HepG2 (cell line): ENCODE data around the gene CYTH1. TPM values are rescaled to one million over a fixed set of nuclear protein-coding genes. Genes with fewer than 3 reads are reported as not detected.

ENCODE experiments used
- ADNP ChIP-seq: sonication (generic); formaldehyde crosslinking; IDR thresholded peaks from 2 replicates; pipeline ENCODE4 v1.4.0; 2020; ENCODE audit warnings: missing genetic modification reagents
- BCL6 ChIP-seq: IDR thresholded peaks from 2 replicates; pipeline ENCODE4 v1.6.1; 2016; ENCODE audit warnings: missing genetic modification reagents, missing compliant biosample characterization
- FOXO1 ChIP-seq: sonication (generic); formaldehyde crosslinking; IDR thresholded peaks from 2 replicates; pipeline ENCODE4 v1.4.0; 2020; ENCODE audit warnings: missing genetic modification reagents
- MIER3 ChIP-seq: IDR thresholded peaks from 2 replicates; pipeline ENCODE4 v1.6.1; 2016; ENCODE audit warnings: missing compliant biosample characterization, borderline replicate concordance
- NFAT5 ChIP-seq: sonication (generic); formaldehyde crosslinking; IDR thresholded peaks from 2 replicates; pipeline ENCODE4 v1.4.0; 2020; ENCODE audit warnings: missing genetic modification reagents
- PBX3 ChIP-seq: sonication (generic); formaldehyde crosslinking; IDR thresholded peaks from 2 replicates; pipeline ENCODE4 v1.8.1; 2023; ENCODE audit warnings: missing genetic modification reagents, inconsistent platforms, borderline replicate concordance
- PRDM15 ChIP-seq: sonication (generic); formaldehyde crosslinking; IDR thresholded peaks from 2 replicates; pipeline ENCODE4 v1.4.0; 2020; ENCODE audit warnings: missing genetic modification reagents
- RXRA ChIP-seq: sonication (generic); formaldehyde crosslinking; IDR thresholded peaks from 2 replicates; pipeline ENCODE4 v1.5.1; 2020; ENCODE audit warnings: missing genetic modification reagents
- SKI ChIP-seq: fragments of 450-650 bp; IDR thresholded peaks from one replicate; pipeline ENCODE4 v1.6.1; 2018; ENCODE audit warnings: mild to moderate bottlenecking; ENCODE audit not compliant: partially characterized antibody
- THAP9 ChIP-seq: sonication (generic); formaldehyde crosslinking; IDR thresholded peaks from 2 replicates; pipeline ENCODE4; 2020; ENCODE audit warnings: missing genetic modification reagents, mild to moderate bottlenecking, borderline replicate concordance
- THRA ChIP-seq: sonication (generic); formaldehyde crosslinking; IDR thresholded peaks from 2 replicates; pipeline ENCODE4 v1.4.0; 2020; ENCODE audit warnings: missing genetic modification reagents, borderline replicate concordance
- ZNF775 ChIP-seq: sonication (generic); formaldehyde crosslinking; IDR thresholded peaks from 2 replicates; pipeline ENCODE4 v1.4.0; 2020; ENCODE audit warnings: missing genetic modification reagents, mild to moderate bottlenecking, moderate library complexity, borderline replicate concordance
- polyA plus RNA-seq, 8 experiments: library from polyadenylated mRNA; depleted of rRNA in 3 of 8; stranded (reverse) in 7 of 8; unstranded in 1 of 8; fragments of >200 nt; fragmentation: Illumina TruSeq in 4 of 8; extraction: Trizol in 4 of 8; gene quantifications; 2 replicates each; pipeline versions ENCODE4 v1.2.1 to v1.2.3, GENCODE V29; 2011 to 2016; ENCODE audit warnings: low read depth in 4 of 8, missing spikeins in 1 of 8, mixed read lengths in 1 of 8; ENCODE audit not compliant: insufficient read depth in 1 of 8
- total RNA-seq, 5 experiments: library from RNA; depleted of rRNA; stranded (reverse); fragments of >200 nt; fragmentation: Illumina TruSeq; extraction: Trizol; gene quantifications; 2 replicates each; pipeline ENCODE4 v1.2.3, GENCODE V29; 2016; ENCODE audit warnings: low read depth in 1 of 5

The CYTH1 gene
- total and polyA plus RNA-seq, 2 of the 13 experiments (the other 11 are each of a cell fraction or from before 2014, with no cell fraction given): 20.1 to 48.9 TPM

- TF ChIP-seq THAP9 (CRISPR knock-in tag): peak; percentile 41; the same call in 1 of the 2 replicates
- TF ChIP-seq RXRA (CRISPR knock-in tag): peak; percentile 92; the same call in 1 of the 2 replicates
- TF ChIP-seq ADNP (CRISPR knock-in tag): peak; percentile 71
- TF ChIP-seq THRA: peak; percentile 92; the same call in 1 of the 2 replicates
- no peak for TF ChIP-seq ZNF775 (CRISPR knock-in tag)
- TF ChIP-seq NFAT5 (CRISPR knock-in tag): peak; percentile 38; the same call in 1 of the 2 replicates
- peak; percentile 69; the same call in 1 of the 2 replicates for TF ChIP-seq FOXO1
- TF ChIP-seq BCL6 (CRISPR knock-in tag): peak; percentile 40
- TF ChIP-seq PRDM15 (CRISPR knock-in tag): no peak
- peak; percentile 49; the same call in 1 of the 2 replicates for TF ChIP-seq MIER3 (CRISPR knock-in tag)
- TF ChIP-seq PBX3: no peak
- peak; percentile 37 for TF ChIP-seq SKI
These were observed 104.5 kb downstream of the CYTH1 start (continued) for GRCh38 chr17:78677303-78678221.
